Osteocyte (in vitro differentiated cells): ENCODE data around the gene ADAM8. TPM values are rescaled to one million over a fixed set of nuclear protein-coding genes. Genes with fewer than 3 reads are reported as not detected.

ENCODE experiments used
- DNase-seq: peaks from one replicate; pipeline ENCODE4 v3.0.0; 2021; ENCODE audit warnings: mixed read lengths; ENCODE audit not compliant: unreplicated experiment; ENCODE audit errors: extremely low spot score
- H3K27ac Mint-ChIP-seq: one replicate; pipeline ENCODE4 v1.8.0; 2021; ENCODE audit warnings: mild to moderate bottlenecking, mixed read lengths; ENCODE audit not compliant: unreplicated experiment
- H3K27me3 Mint-ChIP-seq: one replicate; pipeline ENCODE4 v1.8.0; 2021; ENCODE audit warnings: mixed read lengths; ENCODE audit not compliant: unreplicated experiment
- H3K36me3 Mint-ChIP-seq: one replicate; pipeline ENCODE4 v1.8.0; 2021; ENCODE audit warnings: mixed read lengths; ENCODE audit not compliant: unreplicated experiment
- H3K4me1 Mint-ChIP-seq: one replicate; pipeline ENCODE4 v1.8.0; 2021; ENCODE audit warnings: mixed read lengths; ENCODE audit not compliant: unreplicated experiment
- H3K4me3 Mint-ChIP-seq: one replicate; pipeline ENCODE4 v1.8.0; 2021; ENCODE audit warnings: mild to moderate bottlenecking, moderate library complexity, mixed read lengths; ENCODE audit not compliant: unreplicated experiment
- H3K9me3 Mint-ChIP-seq: one replicate; pipeline ENCODE4 v1.8.0; 2021; ENCODE audit warnings: mixed read lengths; ENCODE audit not compliant: unreplicated experiment
- total RNA-seq: library from RNA; stranded (reverse); gene quantifications from 2 replicates; pipeline ENCODE4 v1.2.1, GENCODE V29; 2021
- TF ChIP-seq, protein P1 (sequence below): fragments of 200-600 bp; sonication (generic); IDR thresholded peaks from 2 replicates; pipeline ENCODE4 v1.5.0; 2021; ENCODE audit warnings: antibody characterized with exemption, mild to moderate bottlenecking, moderate library complexity

ADAM8 gene
- total RNA-seq, 1 donor from 2014 or later, result 2.9 TPM

- no peaks in the 10 kb centered on the region for H3K9me3 Mint-ChIP-seq
- no peaks in the 10 kb centered on the region for H3K27me3 Mint-ChIP-seq
- TF ChIP-seq, protein P1, sequence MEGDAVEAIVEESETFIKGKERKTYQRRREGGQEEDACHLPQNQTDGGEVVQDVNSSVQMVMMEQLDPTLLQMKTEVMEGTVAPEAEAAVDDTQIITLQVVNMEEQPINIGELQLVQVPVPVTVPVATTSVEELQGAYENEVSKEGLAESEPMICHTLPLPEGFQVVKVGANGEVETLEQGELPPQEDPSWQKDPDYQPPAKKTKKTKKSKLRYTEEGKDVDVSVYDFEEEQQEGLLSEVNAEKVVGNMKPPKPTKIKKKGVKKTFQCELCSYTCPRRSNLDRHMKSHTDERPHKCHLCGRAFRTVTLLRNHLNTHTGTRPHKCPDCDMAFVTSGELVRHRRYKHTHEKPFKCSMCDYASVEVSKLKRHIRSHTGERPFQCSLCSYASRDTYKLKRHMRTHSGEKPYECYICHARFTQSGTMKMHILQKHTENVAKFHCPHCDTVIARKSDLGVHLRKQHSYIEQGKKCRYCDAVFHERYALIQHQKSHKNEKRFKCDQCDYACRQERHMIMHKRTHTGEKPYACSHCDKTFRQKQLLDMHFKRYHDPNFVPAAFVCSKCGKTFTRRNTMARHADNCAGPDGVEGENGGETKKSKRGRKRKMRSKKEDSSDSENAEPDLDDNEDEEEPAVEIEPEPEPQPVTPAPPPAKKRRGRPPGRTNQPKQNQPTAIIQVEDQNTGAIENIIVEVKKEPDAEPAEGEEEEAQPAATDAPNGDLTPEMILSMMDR, result peak; percentile 71
- peak overlapping the region; percentile 97 for H3K27ac Mint-ChIP-seq
- peaks cover 17% of the 10 kb centered on the region for H3K4me1 Mint-ChIP-seq
- peaks cover 13% of the 10 kb centered on the region for H3K36me3 Mint-ChIP-seq
- DNase-seq, result no peak
- peak overlapping the region; percentile 90 for H3K4me3 Mint-ChIP-seq
Observed at GRCh38 chr10:133307776-133308420, 31.2 kb upstream of the ADAM8 start.

DNA sequence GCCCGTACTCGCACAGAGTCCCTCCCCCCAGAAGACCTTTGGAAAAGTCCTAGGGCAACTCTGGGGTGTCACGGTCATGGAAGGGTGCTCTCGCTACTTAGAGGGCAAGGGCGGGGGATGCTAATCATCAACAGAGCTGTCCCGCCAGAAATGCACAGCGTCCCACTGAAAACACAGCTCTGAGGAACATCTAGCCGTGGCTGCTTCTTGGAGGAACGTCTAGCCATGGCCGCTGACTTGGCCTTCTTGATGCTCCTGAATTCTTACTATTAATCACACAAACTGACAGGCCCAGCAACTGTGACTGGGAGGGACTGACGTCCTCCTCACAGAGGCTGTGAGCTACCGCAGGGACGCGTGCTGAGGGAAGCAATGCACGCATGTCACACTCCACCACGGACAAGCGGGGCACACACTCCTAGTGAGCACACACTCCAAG is 30.3 kb upstream of the ADAM8 start:
- TF ChIP-seq, protein P1, result no peak
- Mint-ChIP-seq H3K27ac (peak overlapping the region; percentile 97), H3K4me3 (peak overlapping the region; percentile 90), H3K36me3 (peaks cover 10% of the 10 kb centered on the region), H3K27me3 (no peaks in the 10 kb centered on the region), H3K9me3 (no peaks in the 10 kb centered on the region), H3K4me1 (peaks cover 17% of the 10 kb centered on the region)
- no peak for DNase-seq

DNA sequence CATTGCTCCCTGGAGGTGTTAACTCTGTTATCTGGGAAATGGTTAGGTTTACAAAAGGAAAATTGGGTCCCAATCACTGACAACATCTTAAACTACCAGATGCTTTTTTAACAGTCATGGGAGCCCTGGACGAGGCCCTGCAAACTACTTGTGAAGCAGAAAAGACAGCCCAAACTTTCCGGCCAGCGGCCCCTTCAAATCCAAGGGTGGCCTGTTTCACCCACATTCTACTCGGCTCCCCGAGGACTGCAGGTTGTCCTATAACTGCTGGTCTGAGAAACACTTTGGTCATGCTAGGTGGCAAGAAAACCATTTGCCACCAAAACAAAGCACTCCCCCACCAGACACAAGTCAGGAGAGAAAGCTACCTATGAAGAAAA is 29.4 kb upstream of the ADAM8 start:
- DNase-seq, result no peak
- Mint-ChIP-seq H3K27me3 (no peaks in the 10 kb centered on the region), H3K4me1 (peaks cover 17% of the 10 kb centered on the region), H3K27ac (no peak overlapping the region), H3K4me3 (peak overlapping the region; percentile 35), H3K36me3 (peaks cover 10% of the 10 kb centered on the region), H3K9me3 (no peaks in the 10 kb centered on the region)
- TF ChIP-seq, protein P1, result no peak

- no peak overlapping the region for H3K27ac Mint-ChIP-seq
- H3K27me3 Mint-ChIP-seq, result no peaks in the 10 kb centered on the region
- peaks cover 26% of the 10 kb centered on the region for H3K36me3 Mint-ChIP-seq
- no peak overlapping the region for H3K4me3 Mint-ChIP-seq
- DNase-seq, result no peak
- peaks cover 17% of the 10 kb centered on the region for H3K4me1 Mint-ChIP-seq
- TF ChIP-seq, protein P1, result no peak
- no peaks in the 10 kb centered on the region for H3K9me3 Mint-ChIP-seq
Observed at GRCh38 chr10:133303206-133303605, 26.5 kb upstream of the ADAM8 start.

GRCh38 chr10:133302230-133302629 is 25.6 kb upstream of the ADAM8 start:
- Mint-ChIP-seq H3K27ac (no peak overlapping the region), H3K4me1 (peaks cover 8% of the 10 kb centered on the region), H3K36me3 (peaks cover 35% of the 10 kb centered on the region), H3K4me3 (no peak overlapping the region), H3K27me3 (no peaks in the 10 kb centered on the region), H3K9me3 (no peaks in the 10 kb centered on the region)
- TF ChIP-seq, protein P1, result no peak
- no peak for DNase-seq
